ENCODE results near the gene CDK5RAP1.
A peak's percentile ranks its signal among the peaks of the same experiment; 100 is the strongest.
"Not testable (repeated sequence)": the region's sequence is repeated elsewhere in the genome, so short reads cannot be mapped to it uniquely, and the experiment has no call there.

CDK5RAP1 gene, protein sequence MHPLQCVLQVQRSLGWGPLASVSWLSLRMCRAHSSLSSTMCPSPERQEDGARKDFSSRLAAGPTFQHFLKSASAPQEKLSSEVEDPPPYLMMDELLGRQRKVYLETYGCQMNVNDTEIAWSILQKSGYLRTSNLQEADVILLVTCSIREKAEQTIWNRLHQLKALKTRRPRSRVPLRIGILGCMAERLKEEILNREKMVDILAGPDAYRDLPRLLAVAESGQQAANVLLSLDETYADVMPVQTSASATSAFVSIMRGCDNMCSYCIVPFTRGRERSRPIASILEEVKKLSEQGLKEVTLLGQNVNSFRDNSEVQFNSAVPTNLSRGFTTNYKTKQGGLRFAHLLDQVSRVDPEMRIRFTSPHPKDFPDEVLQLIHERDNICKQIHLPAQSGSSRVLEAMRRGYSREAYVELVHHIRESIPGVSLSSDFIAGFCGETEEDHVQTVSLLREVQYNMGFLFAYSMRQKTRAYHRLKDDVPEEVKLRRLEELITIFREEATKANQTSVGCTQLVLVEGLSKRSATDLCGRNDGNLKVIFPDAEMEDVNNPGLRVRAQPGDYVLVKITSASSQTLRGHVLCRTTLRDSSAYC

GRCh38 chr20:33401184-33401920 is at the start of gene CDK5RAP1:
Gene CDK5RAP1, minus strand, starts transcription at chr20:33401519. Its CDS starts 4,455 bp downstream, at chr20:33397064.
- peak; percentile 90 for DNase-seq

GRCh38 chr20:33450867-33451266 is 49.5 kb upstream of the CDK5RAP1 start:
- DNase-seq = no peak

GRCh38 chr20:33445881-33446625 is 44.7 kb upstream of the CDK5RAP1 start:
- DNase-seq = no peak

DNA sequence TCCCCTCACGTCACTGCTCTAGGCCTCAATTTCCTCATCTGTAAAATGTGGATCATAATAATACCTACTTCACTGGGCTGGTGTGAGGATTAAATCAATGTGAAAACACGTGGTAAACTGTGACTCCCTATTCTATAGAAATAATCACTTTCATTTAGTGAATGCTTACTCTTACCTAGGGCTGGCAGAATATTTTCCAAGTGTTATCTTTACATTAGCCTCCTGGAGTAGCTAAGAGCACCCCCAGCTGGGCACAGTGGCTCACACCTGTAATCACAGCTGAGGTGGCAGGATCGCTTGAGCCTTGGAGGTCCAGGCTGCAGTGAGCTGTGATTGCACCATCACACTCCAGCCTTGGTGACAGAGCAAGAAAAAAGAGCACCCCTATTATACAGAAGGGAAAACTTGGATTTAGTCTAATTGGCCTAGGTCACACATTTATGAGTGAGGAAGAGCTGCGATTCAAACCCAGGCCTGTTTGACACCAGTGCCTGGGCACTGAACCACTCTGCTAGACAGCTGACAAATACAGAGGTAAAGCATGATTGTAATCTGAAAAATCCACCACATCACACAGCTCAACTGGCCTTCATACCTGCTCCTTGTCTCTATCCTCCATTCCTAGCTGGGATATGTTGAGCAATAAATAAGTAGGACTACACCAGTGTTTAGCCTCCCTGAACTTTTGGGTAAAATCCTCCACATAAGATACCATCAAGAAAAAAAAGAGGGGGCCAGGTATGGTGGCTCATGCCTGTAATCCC is 43.7 kb upstream of the CDK5RAP1 start:
- no peak for DNase-seq

GRCh38 chr20:33443512-33444239 is 42.4 kb upstream of the CDK5RAP1 start, which contains the start of gene SNTA1:
Gene SNTA1, minus strand, starts transcription at chr20:33443763. Its CDS starts 143 bp downstream, at chr20:33443620.
- peak; percentile 89 for DNase-seq

- DNase-seq = peak; percentile 50
Measured at GRCh38 chr20:33443006-33443511, 41.7 kb upstream of the CDK5RAP1 start.

DNA sequence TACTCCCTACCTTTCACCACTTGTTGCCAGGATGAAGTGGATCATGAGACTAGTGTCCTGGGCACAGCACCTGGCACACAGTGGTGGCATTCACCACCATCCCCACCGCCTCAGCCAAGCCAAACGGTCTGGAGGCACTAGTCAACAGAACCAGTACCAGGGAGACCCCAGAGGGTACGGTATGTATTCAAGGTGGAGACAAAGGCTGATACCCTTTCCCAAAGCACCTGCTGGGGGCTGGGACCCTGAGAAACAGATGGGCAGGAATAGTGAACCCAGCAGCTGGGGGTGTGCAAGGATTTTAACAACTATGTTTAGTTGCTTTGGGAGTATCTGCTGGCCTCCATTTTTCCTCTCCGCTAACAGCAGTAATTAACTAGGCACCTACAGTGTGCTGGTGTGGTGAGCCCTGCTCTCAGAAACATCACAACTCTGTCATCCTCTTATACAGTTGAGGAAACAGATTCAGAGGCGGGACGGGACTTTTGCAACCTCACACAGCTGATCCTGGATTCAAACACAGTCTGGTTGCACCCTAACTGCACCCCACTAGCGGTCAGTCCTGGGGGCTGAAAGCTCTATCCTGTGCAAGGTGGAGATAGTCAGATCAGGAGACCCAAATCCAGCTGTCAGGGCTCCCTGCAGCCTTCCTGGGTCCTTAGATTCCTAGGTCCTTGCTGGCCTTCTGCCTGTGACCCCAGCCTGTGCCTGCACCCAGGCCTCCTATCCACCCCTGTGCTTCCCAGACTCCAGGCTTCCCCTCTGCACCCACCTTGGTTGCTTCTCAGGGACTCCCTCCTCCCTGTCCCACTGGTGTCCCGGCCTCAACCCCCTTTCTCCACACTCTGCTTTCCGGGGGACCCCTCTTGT is 41.1 kb upstream of the CDK5RAP1 start:
- no peak for DNase-seq

- no peak for DNase-seq
Measured at GRCh38 chr20:33441142-33441955, 40.0 kb upstream of the CDK5RAP1 start.

GRCh38 chr20:33440562-33440961 is 39.2 kb upstream of the CDK5RAP1 start:
- not testable (repeated sequence) for DNase-seq

GRCh38 chr20:33438481-33438880 is 37.2 kb upstream of the CDK5RAP1 start:
- no peak for DNase-seq

- peak; percentile 78 for DNase-seq
Measured at GRCh38 chr20:33437141-33437911, 36.0 kb upstream of the CDK5RAP1 start.

GRCh38 chr20:33434434-33434833 is 33.1 kb upstream of the CDK5RAP1 start:
- DNase-seq = no peak

DNA sequence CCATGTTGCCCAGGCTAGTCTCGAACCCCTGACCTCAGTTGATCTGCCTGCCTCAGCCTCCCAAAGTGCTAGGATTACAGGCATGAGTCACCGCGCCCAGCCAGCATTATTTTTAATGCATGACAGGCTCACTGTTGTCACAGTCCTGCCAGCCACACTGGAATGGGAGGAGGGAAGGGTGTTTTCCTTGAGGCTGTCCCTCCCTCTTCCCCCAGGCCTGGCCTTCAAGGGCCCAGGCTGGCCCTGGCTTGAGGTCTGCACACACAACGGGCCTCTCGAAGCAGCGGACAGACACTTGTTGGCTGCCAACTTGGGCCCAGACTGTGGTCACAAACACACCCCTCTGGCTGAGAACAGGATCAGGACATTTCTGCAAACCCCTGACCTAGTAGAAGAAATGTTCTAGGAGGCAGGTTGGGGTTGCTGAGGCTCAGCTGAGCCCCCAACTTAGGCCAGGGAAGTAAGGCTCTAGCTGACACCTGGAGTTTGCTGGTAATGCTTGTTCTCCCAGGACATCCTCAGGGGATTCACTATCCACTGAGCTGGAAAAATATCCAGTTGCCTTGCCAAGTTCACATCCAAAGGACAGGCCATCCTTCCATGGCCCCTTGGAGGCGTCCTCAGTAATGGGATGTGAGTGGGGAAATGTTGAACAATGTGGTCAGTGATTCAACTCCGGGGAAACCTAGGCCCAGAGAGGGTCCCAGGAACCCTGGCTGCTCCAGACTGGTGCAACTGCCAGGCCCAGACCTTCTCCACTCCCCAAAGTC is 32.3 kb upstream of the CDK5RAP1 start:
- peak; percentile 55 for DNase-seq

DNA sequence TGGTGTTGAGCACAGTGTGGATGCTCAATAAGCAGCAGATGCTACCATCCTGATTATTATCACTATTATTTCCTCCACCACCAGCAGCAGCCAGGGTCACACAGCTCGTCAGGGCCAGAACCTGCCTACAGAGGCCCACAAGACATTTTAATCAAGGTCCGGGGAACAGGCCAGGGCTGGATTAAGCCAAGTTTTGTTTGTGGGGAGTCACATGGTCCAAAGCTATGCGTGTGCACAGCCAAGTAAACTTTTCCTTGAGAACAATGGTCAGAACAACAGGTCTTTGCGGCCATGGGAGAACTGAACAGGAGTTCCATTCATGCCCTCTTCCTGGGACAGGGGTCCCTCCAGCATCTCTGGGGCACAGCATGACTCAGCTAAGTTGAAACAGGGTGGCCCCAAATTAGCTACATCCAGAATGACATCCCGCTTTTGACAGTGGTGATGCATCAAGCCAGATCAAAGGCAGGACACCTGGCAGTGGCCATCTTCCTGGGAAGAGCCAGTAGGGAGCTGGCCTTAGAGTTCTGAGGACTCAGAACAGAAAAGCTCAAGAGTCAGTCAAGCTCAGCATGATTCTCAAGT is 30.6 kb upstream of the CDK5RAP1 start:
- peak; percentile 39 for DNase-seq

DNA sequence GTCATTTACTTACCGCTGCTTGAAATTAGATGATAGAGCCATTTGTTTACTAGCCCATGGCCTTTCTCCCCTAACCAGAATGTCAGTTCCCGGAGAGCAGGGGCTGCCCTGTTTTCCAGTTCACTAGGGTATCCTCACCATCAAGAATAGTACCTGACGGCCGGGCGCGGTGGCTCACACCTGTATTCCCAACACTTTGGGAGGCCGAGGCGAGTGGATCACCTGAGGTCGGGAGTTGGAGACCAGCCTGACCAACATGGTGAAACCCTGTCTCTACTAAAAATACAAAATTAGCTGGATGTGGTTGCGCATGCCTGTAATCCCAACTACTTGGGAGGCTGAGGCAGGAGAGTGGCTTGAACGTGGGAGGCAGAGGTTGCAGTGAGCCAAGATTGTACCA is 22.6 kb upstream of the CDK5RAP1 start:
- not testable (repeated sequence) for DNase-seq

- DNase-seq = peak; percentile 70
Measured at GRCh38 chr20:33423141-33423834, 22.0 kb upstream of the CDK5RAP1 start.

Measured in right hindlimb (tissue), 1 donor.